H1 (cell line): Measurements from ENCODE around the gene TMEM165. TPM values are rescaled to one million over a fixed set of nuclear protein-coding genes. Genes with fewer than 3 reads are reported as not detected.

ENCODE experiments used
- CTCF ChIA-PET: fragments of 300-600 bp; sonication (Branson Sonifier 250); formaldehyde crosslinking; loops from one replicate; lab custom pipeline; 2021; ENCODE audit not compliant: partially characterized antibody; lab: Charles Lee
- POLR2A ChIA-PET: fragments of 300-600 bp; sonication (Branson Sonifier 250); formaldehyde crosslinking; loops from one replicate; lab custom pipeline; 2021; ENCODE audit warnings: inconsistent platforms; ENCODE audit not compliant: partially characterized antibody; lab: Charles Lee
- DNase-seq, 2 experiments: peaks; one replicate each; pipeline versions ENCODE4 v3.0.0 to v3.0.0-alpha.2; 2010 to 2022; ENCODE audit warnings: low spot score in 2 of 2, low read depth in 1 of 2, mixed read lengths in 1 of 2
- FAIRE-seq: peaks from 2 replicates; lab custom pipeline; 2011; peaks lifted over from hg19 to GRCh38; lab: Jason Lieb, UNC
- H2AFZ ChIP-seq: 2 replicates; pipeline ENCODE4 v1.8.1; 2012; ENCODE audit warnings: low read length, inconsistent platforms
- H2AK5ac ChIP-seq: 2 replicates; pipeline ENCODE4 v1.6.1; 2013; ENCODE audit warnings: low read depth, low read length
- H2BK120ac ChIP-seq: replicated peaks from 2 replicates; pipeline ENCODE3; 2013; ENCODE audit warnings: low read depth, low read length, inconsistent platforms
- H2BK12ac ChIP-seq: 2 replicates; pipeline ENCODE4 v1.6.1; 2013; ENCODE audit warnings: low read depth, low read length
- H2BK15ac ChIP-seq: 2 replicates; pipeline ENCODE4 v1.6.1; 2013; ENCODE audit warnings: low read length
- H2BK20ac ChIP-seq: 2 replicates; pipeline ENCODE4 v1.6.1; 2013; ENCODE audit warnings: low read length
- H2BK5ac ChIP-seq: 2 replicates; pipeline ENCODE4 v1.6.1; 2013; ENCODE audit warnings: low read depth, low read length
- H3K14ac ChIP-seq: 2 replicates; pipeline ENCODE4 v1.6.1; 2013; ENCODE audit warnings: inconsistent platforms; ENCODE audit not compliant: insufficient read length
- H3K18ac ChIP-seq: 2 replicates; pipeline ENCODE4 v1.6.1; 2013; ENCODE audit warnings: low read length; ENCODE audit errors: extremely low read depth
- H3K23ac ChIP-seq: 2 replicates; pipeline ENCODE4 v1.6.1; 2013; ENCODE audit warnings: inconsistent platforms; ENCODE audit not compliant: insufficient read length
- H3K23me2 ChIP-seq: 2 replicates; pipeline ENCODE4 v1.6.1; 2013; ENCODE audit warnings: low read depth, low read length
- H3K27ac ChIP-seq: 2 replicates; pipeline ENCODE4 v1.6.1; 2011; ENCODE audit warnings: low read depth, low read length, inconsistent platforms
- H3K27me3 ChIP-seq, 4 experiments: replicated peaks in 1 of 4; 1 replicate in 1 of 4; 2 replicates in 3 of 4; pipeline versions ENCODE4 v1.6.1 to v1.8.1; 2011 to 2013; ENCODE audit warnings: low read length in 3 of 4, mild to moderate bottlenecking in 3 of 4, inconsistent platforms in 2 of 4, mixed read lengths in 2 of 4, moderate library complexity in 1 of 4; ENCODE audit not compliant: control insufficient read depth in 3 of 4, insufficient read depth in 3 of 4; ENCODE audit errors: extremely low read depth in 1 of 4
- H3K36me3 ChIP-seq, 4 experiments: 2 replicates each; pipeline versions ENCODE4 v1.6.1 to v1.8.1; 2011 to 2013; ENCODE audit warnings: mild to moderate bottlenecking in 4 of 4, low read length in 3 of 4, moderate library complexity in 2 of 4, control low read depth in 1 of 4, inconsistent platforms in 1 of 4; ENCODE audit not compliant: insufficient read depth in 4 of 4, control insufficient read depth in 2 of 4
- H3K4ac ChIP-seq: replicated peaks from 2 replicates; pipeline ENCODE3; 2013; ENCODE audit warnings: low read length, low read depth, mixed read lengths, inconsistent platforms; ENCODE audit not compliant: insufficient read length
- H3K4me1 ChIP-seq, 4 experiments: replicated peaks in 1 of 4; 1 replicate in 1 of 4; 2 replicates in 3 of 4; pipeline versions ENCODE4 v1.6.1 to v1.8.1; 2011 to 2013; ENCODE audit warnings: low read length in 3 of 4, inconsistent platforms in 2 of 4, mixed read lengths in 1 of 4; ENCODE audit not compliant: insufficient read depth in 4 of 4, control insufficient read depth in 3 of 4
- H3K4me2 ChIP-seq, 2 experiments: 2 replicates each; pipeline versions ENCODE4 v1.6.1 to v1.8.1; 2011 to 2013; ENCODE audit warnings: low read depth in 2 of 2, low read length in 2 of 2, control low read depth in 1 of 2, inconsistent platforms in 1 of 2, mild to moderate bottlenecking in 1 of 2; ENCODE audit not compliant: insufficient read depth in 1 of 2
- H3K4me3 ChIP-seq, 4 experiments: fragments of 200-600, 300-600 bp in 1 of 4; sonication (generic), shearing (Covaris generic), sonication (Bioruptor Twin) in 1 of 4; 2 replicates each; pipeline versions ENCODE4 v1.5.1 to v1.8.1; 2011 to 2016; ENCODE audit warnings: low read length in 4 of 4, low read depth in 3 of 4, control low read depth in 2 of 4, inconsistent platforms in 2 of 4, mild to moderate bottlenecking in 2 of 4, mixed read lengths in 1 of 4, moderate library complexity in 1 of 4; ENCODE audit not compliant: insufficient read depth in 2 of 4; ENCODE audit errors: extremely low read depth in 1 of 4
- H3K56ac ChIP-seq: replicated peaks from 2 replicates; pipeline ENCODE3; 2013; ENCODE audit warnings: low read depth, mild to moderate bottlenecking, mixed read lengths, low read length, inconsistent platforms; ENCODE audit not compliant: insufficient read length
- H3K79me1 ChIP-seq: 2 replicates; pipeline ENCODE4 v1.6.1; 2013; ENCODE audit warnings: low read depth, low read length, control low read depth
- H3K79me2 ChIP-seq, 2 experiments: 2 replicates each; pipeline versions ENCODE4 v1.6.1 to v1.8.1; 2012 to 2013; ENCODE audit warnings: low read length in 2 of 2, mild to moderate bottlenecking in 2 of 2, inconsistent platforms in 1 of 2; ENCODE audit not compliant: insufficient read depth in 2 of 2, control insufficient read depth in 1 of 2
- H3K9ac ChIP-seq, 4 experiments: replicated peaks in 1 of 4; 1 replicate in 1 of 4; 2 replicates in 3 of 4; pipeline versions ENCODE4 v1.6.1 to v1.8.1; 2011 to 2013; ENCODE audit warnings: low read depth in 3 of 4, low read length in 3 of 4, control low read depth in 2 of 4, mild to moderate bottlenecking in 2 of 4, moderate library complexity in 2 of 4, inconsistent platforms in 1 of 4; ENCODE audit errors: extremely low read depth in 1 of 4
- H3K9me3 ChIP-seq, 2 experiments: 2 replicates each; pipeline versions ENCODE4 v1.6.1 to v1.8.1; 2012 to 2013; ENCODE audit warnings: mild to moderate bottlenecking in 2 of 2, moderate library complexity in 2 of 2, control low read depth in 1 of 2, inconsistent platforms in 1 of 2, low read depth in 1 of 2, low read length in 1 of 2, mixed read lengths in 1 of 2; ENCODE audit not compliant: insufficient read depth in 2 of 2
- H4K20me1 ChIP-seq, 2 experiments: replicated peaks in 1 of 2; 2 replicates each; pipeline versions ENCODE3 to v1.8.1; 2011 to 2013; ENCODE audit warnings: inconsistent platforms in 2 of 2, low read length in 2 of 2, mild to moderate bottlenecking in 1 of 2; ENCODE audit not compliant: insufficient read depth in 2 of 2, control insufficient read depth in 1 of 2
- H4K5ac ChIP-seq: 2 replicates; pipeline ENCODE4 v1.6.1; 2013; ENCODE audit warnings: low read length, low read depth, mixed read lengths, inconsistent platforms; ENCODE audit not compliant: insufficient read length
- H4K8ac ChIP-seq: 2 replicates; pipeline ENCODE4 v1.8.0; 2013; ENCODE audit warnings: mild to moderate bottlenecking, moderate library complexity, low read length, inconsistent platforms; ENCODE audit not compliant: insufficient read depth; ENCODE audit errors: extremely low read depth
- H4K91ac ChIP-seq: replicated peaks from 2 replicates; pipeline ENCODE3; 2013; ENCODE audit warnings: low read length, mixed read lengths, inconsistent platforms; ENCODE audit not compliant: insufficient read length
- ASH2L ChIP-seq: fragments of 200-600, 300-600 bp; sonication (generic); IDR thresholded peaks from one replicate; pipeline ENCODE4 v1.7.1; 2017; ENCODE audit warnings: low read length
- BRCA1 ChIP-seq: IDR thresholded peaks from 2 replicates; pipeline ENCODE4 v1.6.1; 2012; ENCODE audit warnings: low read depth, low read length, improper control_type of control experiment
- CTBP2 ChIP-seq: IDR thresholded peaks from 2 replicates; pipeline ENCODE4 v1.7.0; 2011; ENCODE audit warnings: borderline replicate concordance, mild to moderate bottlenecking, moderate library complexity, mixed read lengths, low read length; ENCODE audit not compliant: insufficient read depth, insufficient read length
- GABPA ChIP-seq: IDR thresholded peaks from 2 replicates; pipeline ENCODE4 v1.6.1; 2011; ENCODE audit warnings: mild to moderate bottlenecking, low read length, moderate library complexity, borderline replicate concordance; ENCODE audit not compliant: insufficient read depth
- HDAC2 ChIP-seq, 2 experiments: fragments of 300-600 bp in 1 of 2; sonication (generic) in 1 of 2; IDR thresholded peaks; 2 replicates each; pipeline ENCODE4 v1.6.1; 2011 to 2012; ENCODE audit warnings: low read depth in 2 of 2, low read length in 2 of 2, mild to moderate bottlenecking in 2 of 2, moderate library complexity in 2 of 2, borderline replicate concordance in 1 of 2, inconsistent platforms in 1 of 2
- NRF1 ChIP-seq: IDR thresholded peaks from 2 replicates; pipeline ENCODE4 v1.6.1; 2011; ENCODE audit warnings: mild to moderate bottlenecking, low read depth, low read length, improper control_type of control experiment
- SP2 ChIP-seq: IDR thresholded peaks from 2 replicates; pipeline ENCODE4 v1.6.1; 2012; ENCODE audit warnings: mild to moderate bottlenecking, low read length, inconsistent platforms
- WGBS, 2 experiments: shearing (Covaris generic) in 1 of 2; methylation state at CpG; one replicate each; pipeline versions ENCODE4 v1.1.6 to v1.1.7; 2013 to 2015; ENCODE audit warnings: low lambda C conversion rate in 2 of 2, mixed read lengths in 2 of 2, inconsistent platforms in 1 of 2, low coverage in 1 of 2, missing lambda C conversion rate in 1 of 2; ENCODE audit not compliant: insufficient replicate concordance in 2 of 2, insufficient coverage in 1 of 2, insufficient read length in 1 of 2; ENCODE audit errors: extremely low coverage in 1 of 2, missing lambda C conversion rate in 1 of 2; 5-methylcytosine and 5-hydroxymethylcytosine counted together
- polyA plus RNA-seq, 7 experiments: library from polyadenylated mRNA; depleted of rRNA in 3 of 7; stranded (reverse) in 5 of 7; unstranded in 2 of 7; fragments of >200 nt in 5 of 7; fragments of 200-250 nt in 2 of 7; gene quantifications; 1 replicate in 5 of 7; 2 replicates in 1 of 7; 4 replicates in 1 of 7; pipeline versions ENCODE4 v1.2.1 to v1.2.3, GENCODE V29; 2011 to 2013; ENCODE audit warnings: missing spikeins in 2 of 7, mixed read lengths in 2 of 7
- total RNA-seq: library from RNA; stranded (reverse); fragmentation: NEBNext Ultra II Directional; extraction: Animal tissue kit (Norgen Biotek cat#: 25700); gene quantifications from 2 replicates; pipeline ENCODE4 v1.2.1, GENCODE V29; 2021

TMEM165 gene
- total and polyA plus RNA-seq, 2 of the 8 experiments (the other 6 are each of a cell fraction or from before 2014, with no cell fraction given), result 85.5 to 125 TPM

DNA sequence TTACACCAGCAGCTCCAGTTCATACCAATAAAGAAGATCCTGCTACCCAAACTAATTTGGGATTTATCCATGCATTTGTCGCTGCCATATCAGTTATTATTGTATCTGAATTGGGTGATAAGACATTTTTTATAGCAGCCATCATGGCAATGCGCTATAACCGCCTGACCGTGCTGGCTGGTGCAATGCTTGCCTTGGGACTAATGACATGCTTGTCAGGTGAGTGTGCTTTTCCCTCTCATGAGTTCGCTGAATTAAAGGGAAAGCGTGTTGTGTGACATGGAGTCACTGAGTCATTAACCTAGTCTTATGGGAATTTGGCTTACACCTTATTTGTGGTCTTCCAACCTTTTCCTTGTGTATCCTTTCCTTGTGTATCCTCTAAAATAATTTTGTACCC is 15.9 kb downstream of the TMEM165 start:
- Histone ChIP-seq H4K20me1 (peaks cover 16 to 23% of the 10 kb centered on the region in 2 experiments), H2BK20ac (no peak overlapping the region), H2BK12ac (no peak overlapping the region), H3K4me2 (no peak overlapping the region), H3K4me3 (no peak overlapping the region), H3K27ac (no peak overlapping the region), H3K79me1 (peaks cover 6% of the 10 kb centered on the region), H2BK5ac (no peak overlapping the region), H3K23me2 (no peaks in the 10 kb centered on the region), H3K79me2 (peaks cover 11 to 91% of the 10 kb centered on the region in 2 experiments), H3K56ac (no peak overlapping the region), H4K8ac (no peak overlapping the region), H4K5ac (no peak overlapping the region), H2BK120ac (no peak overlapping the region), H3K4ac (no peak overlapping the region), H3K14ac (no peak overlapping the region), H3K23ac (no peak overlapping the region), H2AFZ (no peak overlapping the region), H4K91ac (no peak overlapping the region), H3K18ac (no peak overlapping the region), H2AK5ac (no peak overlapping the region), H3K9ac (no peak overlapping the region), H2BK15ac (no peak overlapping the region), H3K9me3 (no peaks in the 10 kb centered on the region), H3K36me3 (peaks cover 2 to 40% (median 6%) of the 10 kb centered on the region in 4 experiments; a peak in 6 of 8 replicates), H3K27me3 (no peaks in the 10 kb centered on the region), H3K4me1 (peaks cover 0 to 3% (median under 1%) of the 10 kb centered on the region in 4 experiments; a peak in 2 of 7 replicates)
- no peak for TF ChIP-seq GABPA
- TF ChIP-seq BRCA1, result no peak
- TF ChIP-seq SP2, result no peak
- TF ChIP-seq NRF1, result no peak
- TF ChIP-seq HDAC2 (IDR thresholded peaks at IDR 0.05; ENCODE audit: borderline replicate concordance in 1 of 2, low read depth in 2 of 2, low read length in 2 of 2), result no peak
- no peak for TF ChIP-seq CTBP2
- TF ChIP-seq ASH2L, result no peak
- CTCF ChIA-PET, result interaction anchor here (1.6 kb wide), 1 partner anchor 455 kb away, joined by 6 read pairs; no protein-coding TSS in a partner anchor
- FAIRE-seq (no peak), DNase-seq (no peak)
- WGBS, 2 experiments, result 94% methylated on average over 6 of the region's 6 CpGs; no CpG with 5 or more reads in 1 of the 2 experiments
- POLR2A ChIA-PET, result no interaction called here
